Smooth muscle cell (in vitro differentiated cells): Measurements from ENCODE around the gene PPM1F. TPM values are rescaled to one million over a fixed set of nuclear protein-coding genes. Genes with fewer than 3 reads are reported as not detected.

Source experiments
- DNase-seq: peaks from one replicate; lab custom pipeline; 2025; ENCODE audit not compliant: unreplicated experiment; lab: John Stamatoyannopoulos, UW
- H2AFZ ChIP-seq: fragments of 200-600 bp; sonication (generic); 2 replicates; pipeline ENCODE4 v1.6.0; 2016; ENCODE audit warnings: antibody characterized with exemption, low read depth, mild to moderate bottlenecking
- H3F3A ChIP-seq: fragments of 200-600 bp; sonication (generic); 2 replicates; pipeline ENCODE4 v1.6.0; 2017; ENCODE audit warnings: antibody characterized with exemption, low read depth
- H3K27ac ChIP-seq: fragments of 200-600 bp; sonication (generic); 2 replicates; pipeline ENCODE4 v1.5.1; 2016; ENCODE audit warnings: low read depth, mild to moderate bottlenecking
- H3K27me3 ChIP-seq: fragments of 200-600 bp; sonication (generic); 2 replicates; pipeline ENCODE4 v1.6.1; 2016; ENCODE audit warnings: low read depth, mild to moderate bottlenecking
- H3K36me3 ChIP-seq: fragments of 200-600 bp; sonication (generic); 2 replicates; pipeline ENCODE4 v1.5.1; 2016; ENCODE audit warnings: low read depth
- H3K4me1 ChIP-seq: fragments of 200-600 bp; sonication (generic); 2 replicates; pipeline ENCODE4 v1.5.1; 2016; ENCODE audit warnings: low read depth
- H3K4me2 ChIP-seq: fragments of 200-600 bp; sonication (generic); 2 replicates; pipeline ENCODE4 v1.6.0; 2016; ENCODE audit warnings: mild to moderate bottlenecking
- H3K4me3 ChIP-seq: fragments of 200-600 bp; sonication (generic); 2 replicates; pipeline ENCODE4 v1.5.1; 2016; ENCODE audit warnings: mild to moderate bottlenecking
- H3K79me2 ChIP-seq: fragments of 200-600 bp; sonication (generic); 2 replicates; pipeline ENCODE4 v1.6.0; 2016; ENCODE audit warnings: low read depth, mild to moderate bottlenecking
- H3K9ac ChIP-seq: fragments of 200-600 bp; sonication (generic); 2 replicates; pipeline ENCODE4 v1.6.0; 2016; ENCODE audit warnings: low read depth
- H3K9me3 ChIP-seq: fragments of 200-600 bp; sonication (generic); replicated peaks from 2 replicates; pipeline ENCODE4 v1.5.1; 2016; ENCODE audit warnings: low read depth
- H4K20me1 ChIP-seq: fragments of 200-600 bp; sonication (generic); 2 replicates; pipeline ENCODE4 v1.6.0; 2016; ENCODE audit warnings: low read depth
- CTCF ChIP-seq: fragments of 200-600 bp; sonication (generic); IDR thresholded peaks from 2 replicates; pipeline ENCODE4 v1.5.1; 2017; ENCODE audit warnings: borderline replicate concordance, mild to moderate bottlenecking, antibody characterized with exemption; ENCODE audit not compliant: insufficient read depth, poor library complexity, severe bottlenecking
- WGBS: methylation state at CpG from one replicate; pipeline ENCODE4 v1.1.7; 2016; ENCODE audit warnings: low lambda C conversion rate; 5-methylcytosine and 5-hydroxymethylcytosine counted together
- polyA plus RNA-seq: library from polyadenylated mRNA; unstranded; fragments of >200 nt; fragmentation: Nextera tagmentation; extraction: Ambion mirVana; gene quantifications from 2 replicates; pipeline ENCODE4 v1.2.1, GENCODE V29; 2016
- total RNA-seq: library from RNA; depleted of rRNA; stranded (reverse); fragments of >200 nt; gene quantifications from 2 replicates; pipeline ENCODE4 v1.2.3, GENCODE V29; 2014

Gene PPM1F
- total and polyA plus RNA-seq, 2 experiments from 2014 or later: 11.8 to 15.2 TPM

GRCh38 chr22:21968452-21969129 lies 15.9 kb upstream of the PPM1F start:
- no peaks in the 10 kb centered on the region for H3K36me3 ChIP-seq
- no peak overlapping the region for H3K4me3 ChIP-seq
- no peaks in the 10 kb centered on the region for H3F3A ChIP-seq
- DNase-seq: no peak
- H3K79me2 ChIP-seq: no peaks in the 10 kb centered on the region
- 95% methylated on average over 5 of the region's 5 CpGs for WGBS
- H3K4me2 ChIP-seq: no peak overlapping the region
- no peak overlapping the region for H3K9ac ChIP-seq
- TF ChIP-seq CTCF: no peak
- H3K4me1 ChIP-seq: no peaks in the 10 kb centered on the region
- H2AFZ ChIP-seq: no peak overlapping the region
- H3K9me3 ChIP-seq: no peaks in the 10 kb centered on the region
- no peak overlapping the region for H3K27ac ChIP-seq
- H4K20me1 ChIP-seq: peaks cover 7% of the 10 kb centered on the region
- H3K27me3 ChIP-seq: no peaks in the 10 kb centered on the region

- Histone ChIP-seq H2AFZ (no peak overlapping the region), H3K9me3 (no peaks in the 10 kb centered on the region), H3K4me1 (no peaks in the 10 kb centered on the region), H3K36me3 (no peaks in the 10 kb centered on the region), H3F3A (no peaks in the 10 kb centered on the region), H3K27ac (no peak overlapping the region), H3K4me2 (no peak overlapping the region), H3K9ac (no peak overlapping the region), H3K4me3 (no peak overlapping the region), H4K20me1 (peaks cover 7% of the 10 kb centered on the region), H3K27me3 (no peaks in the 10 kb centered on the region), H3K79me2 (no peaks in the 10 kb centered on the region)
- no peak for DNase-seq
- no peak for TF ChIP-seq CTCF
- 98% methylated on average over 7 of the region's 7 CpGs for WGBS
Observed at GRCh38 chr22:21967693-21968271, 15.1 kb upstream of the PPM1F start.

GRCh38 chr22:21966643-21967516 lies 14.2 kb upstream of the PPM1F start:
- H3K9ac ChIP-seq: no peak overlapping the region
- H3F3A ChIP-seq: no peaks in the 10 kb centered on the region
- H4K20me1 ChIP-seq: no peaks in the 10 kb centered on the region
- no peak for TF ChIP-seq CTCF
- no peaks in the 10 kb centered on the region for H3K79me2 ChIP-seq
- H2AFZ ChIP-seq: no peak overlapping the region
- no peak overlapping the region for H3K27ac ChIP-seq
- WGBS: 95% methylated on average over 16 of the region's 16 CpGs
- no peak overlapping the region for H3K4me3 ChIP-seq
- no peak overlapping the region for H3K4me2 ChIP-seq
- no peaks in the 10 kb centered on the region for H3K36me3 ChIP-seq
- DNase-seq: no peak
- H3K4me1 ChIP-seq: no peaks in the 10 kb centered on the region
- H3K27me3 ChIP-seq: no peaks in the 10 kb centered on the region
- no peaks in the 10 kb centered on the region for H3K9me3 ChIP-seq
